ENCODE measurements around the gene ATP11B.
"Not testable (repeated sequence)": the region's sequence is repeated elsewhere in the genome, so short reads cannot be mapped to it uniquely, and the experiment has no call there.

The ATP11B gene

GRCh38 chr3:182795389-182795782 is 2.1 kb downstream of the ATP11B start:
- no peak for DNase-seq (ENCODE audit: low spot score)

GRCh38 chr3:182796310-182796709 is 3.0 kb downstream of the ATP11B start:
- no peak for DNase-seq (ENCODE audit: low spot score)

DNA sequence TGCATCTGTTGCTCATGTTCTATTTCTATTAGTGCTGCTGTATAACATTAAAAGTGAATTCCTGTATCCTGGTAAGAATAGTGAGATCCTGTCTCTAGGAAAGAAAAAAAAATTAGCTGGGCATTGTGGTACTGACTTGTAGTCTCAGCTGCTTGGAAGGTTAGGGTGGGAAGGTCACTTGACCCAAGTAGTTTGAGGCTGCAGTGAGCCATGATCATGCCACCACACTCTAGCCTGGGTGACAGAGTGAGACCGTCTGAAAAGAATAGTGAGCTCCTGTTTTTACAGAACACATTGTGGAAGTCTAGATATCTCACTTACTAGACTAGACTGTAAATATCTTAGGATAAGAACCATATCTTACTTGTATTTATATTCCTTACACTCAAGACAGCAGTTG is 4.6 kb downstream of the ATP11B start:
- DNase-seq (ENCODE audit: low spot score) = no peak

DNA sequence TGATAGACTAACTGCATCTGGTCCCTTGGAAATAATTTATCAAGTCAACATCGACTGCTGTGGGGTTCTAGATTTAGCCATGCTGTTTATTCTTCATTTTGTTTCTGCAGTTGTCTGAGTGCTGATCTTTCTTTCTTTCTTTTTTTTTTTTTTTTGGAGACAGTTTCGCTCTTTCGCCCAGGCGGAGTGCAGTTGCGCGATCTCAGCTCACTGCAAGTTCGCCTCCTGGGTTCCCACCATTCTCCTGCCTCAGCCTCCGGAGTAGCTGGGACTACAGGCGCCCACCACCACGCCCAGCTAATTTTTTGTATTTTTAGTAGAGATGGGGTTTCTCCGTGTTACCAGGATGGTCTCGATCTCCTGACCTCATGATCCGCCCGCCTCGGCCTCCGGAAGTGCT is 5.8 kb downstream of the ATP11B start:
- DNase-seq (ENCODE audit: low spot score) = not testable (repeated sequence)

- no peak for DNase-seq (ENCODE audit: low spot score)
Observed at GRCh38 chr3:182800508-182800907, 7.2 kb downstream of the ATP11B start.

DNA sequence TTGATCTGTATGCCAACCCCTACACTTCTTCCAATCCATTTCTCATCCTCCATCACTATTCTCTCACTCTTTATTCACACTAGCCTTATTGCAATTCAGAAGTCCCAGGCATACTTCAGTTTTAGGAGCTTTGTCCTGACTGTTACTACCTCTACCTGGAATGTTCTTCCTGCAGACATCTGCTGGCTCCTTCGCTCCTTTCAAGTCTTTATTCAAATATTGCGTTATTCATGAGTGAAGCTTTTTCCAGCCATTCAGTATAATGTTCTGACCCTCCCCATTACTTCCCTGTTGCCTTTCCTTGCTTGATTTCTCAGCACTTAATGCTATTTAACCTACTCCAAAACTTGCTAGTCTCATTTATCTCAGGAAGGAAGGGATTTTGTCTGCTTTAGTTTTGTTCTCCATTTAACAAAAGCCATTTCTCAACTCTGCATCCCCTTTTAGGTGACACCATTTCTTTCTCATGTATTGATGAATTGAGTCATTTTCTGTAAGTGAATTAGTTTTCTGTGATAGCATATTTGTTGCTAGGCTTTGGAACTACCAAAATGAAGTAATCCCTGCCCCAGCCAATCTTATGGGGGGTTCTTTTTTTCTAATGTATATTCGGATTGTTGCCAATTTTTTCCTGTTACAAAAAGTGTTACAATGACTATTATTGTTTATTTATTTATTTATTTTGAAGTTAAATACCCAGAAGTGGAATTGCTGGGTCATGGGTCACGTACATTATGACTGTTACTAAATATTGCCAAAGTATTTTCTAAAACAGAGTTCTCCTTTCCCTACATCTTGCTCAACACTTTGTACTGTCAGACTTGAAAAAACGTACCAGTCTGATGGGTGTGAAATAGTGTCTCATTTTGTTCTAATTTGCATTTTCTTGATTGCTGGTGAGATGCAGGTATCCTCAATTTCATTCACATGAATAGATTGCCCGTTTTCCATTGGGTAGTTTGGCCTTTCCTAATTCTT is 9.4 kb downstream of the ATP11B start:
- DNase-seq (ENCODE audit: low spot score) = no peak

DNA sequence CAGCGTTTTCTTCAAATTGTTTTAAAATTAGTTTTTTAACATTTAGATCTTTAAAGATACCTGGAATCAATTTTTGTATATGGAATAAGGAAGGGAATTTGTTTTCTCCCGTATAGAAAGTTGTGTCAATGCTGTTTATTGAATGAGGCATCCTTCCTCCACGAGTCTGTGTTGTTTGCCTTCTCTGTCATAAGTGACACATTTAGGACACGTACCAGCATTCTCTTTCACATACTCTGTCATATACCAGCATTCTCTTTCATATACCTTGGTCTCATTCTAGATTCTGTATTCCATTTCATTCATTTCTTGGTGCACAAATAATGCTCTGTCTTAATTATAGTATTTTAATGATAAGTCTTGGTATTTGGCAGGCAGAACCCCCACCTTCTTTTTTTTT is 10.3 kb downstream of the ATP11B start:
- DNase-seq (ENCODE audit: low spot score) = no peak

DNA sequence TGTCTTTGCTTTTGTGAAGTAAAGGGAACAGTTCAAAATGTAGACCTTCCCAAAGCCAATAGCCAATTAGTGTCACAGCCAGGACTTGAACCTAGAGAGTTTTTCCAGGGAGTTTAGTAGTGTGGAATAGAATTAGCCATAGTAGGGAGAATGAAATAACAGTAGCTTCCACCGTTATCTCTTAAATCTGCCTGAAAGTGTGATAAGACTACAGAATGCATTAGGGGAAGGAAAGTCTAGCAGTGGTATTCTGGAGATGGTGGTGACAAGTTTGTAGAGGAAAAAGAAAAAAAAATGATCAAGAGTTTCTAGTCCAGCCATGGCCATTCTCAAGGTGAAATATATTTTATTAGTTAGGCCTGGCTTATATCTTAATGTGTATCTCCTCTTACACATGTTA is 13.8 kb downstream of the ATP11B start:
- no peak for DNase-seq (ENCODE audit: low spot score)

DNA sequence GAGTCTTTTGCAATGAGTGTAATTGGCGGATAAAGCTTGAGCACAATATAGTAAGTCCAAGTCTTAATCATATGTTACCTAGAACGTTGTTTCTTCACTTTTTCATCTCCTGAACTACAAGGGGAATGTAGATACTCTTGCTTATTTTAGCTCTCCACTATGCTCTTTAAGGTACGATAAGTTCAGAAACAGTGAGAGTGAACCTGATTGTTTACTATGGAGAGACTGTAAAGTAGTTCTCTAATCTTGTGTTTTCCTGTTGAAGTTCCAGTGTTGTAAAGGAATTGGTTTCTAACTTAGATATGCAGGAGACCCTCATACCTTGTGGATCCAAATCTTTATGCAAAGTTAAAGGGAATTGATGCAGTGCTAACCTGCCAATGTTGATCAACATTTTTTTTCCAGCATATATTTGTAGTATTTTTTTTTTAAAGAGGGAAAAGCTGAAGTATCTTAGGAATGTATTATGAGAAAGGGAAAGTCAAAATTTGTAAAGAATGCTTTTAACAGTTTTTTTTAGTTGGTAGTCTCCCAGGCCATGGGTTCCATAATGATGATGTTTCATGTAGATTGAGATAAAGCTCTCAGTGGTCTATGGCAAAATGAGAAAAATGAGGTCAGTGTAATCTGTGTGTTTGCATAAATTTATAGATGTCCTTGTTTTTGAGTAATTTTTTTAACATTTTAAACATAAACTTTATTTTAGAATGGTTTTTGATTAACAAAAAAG is 14.9 kb downstream of the ATP11B start:
- DNase-seq (ENCODE audit: low spot score) = no peak

- no peak for DNase-seq (ENCODE audit: low spot score)
Observed at GRCh38 chr3:182809531-182809930, 16.2 kb downstream of the ATP11B start.

GRCh38 chr3:182810574-182811268 is 17.4 kb downstream of the ATP11B start:
- DNase-seq (ENCODE audit: low spot score) = no peak

DNA sequence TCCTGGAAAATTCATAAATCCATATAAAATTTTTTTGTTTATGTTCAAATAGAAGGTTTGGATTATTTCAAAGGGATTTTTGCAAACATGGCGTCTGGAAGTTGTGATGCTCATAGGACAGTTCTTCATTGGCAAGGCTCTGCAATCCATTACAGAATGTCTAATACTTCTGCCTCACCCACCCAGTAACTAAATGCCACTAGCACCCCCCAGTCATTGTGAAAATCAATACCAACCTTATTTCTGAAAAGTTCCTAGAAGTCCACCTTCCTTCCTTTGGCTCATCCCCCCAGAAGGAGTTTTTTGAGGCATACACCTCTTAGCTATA is 17.9 kb downstream of the ATP11B start:
- DNase-seq (ENCODE audit: low spot score) = no peak

DNA sequence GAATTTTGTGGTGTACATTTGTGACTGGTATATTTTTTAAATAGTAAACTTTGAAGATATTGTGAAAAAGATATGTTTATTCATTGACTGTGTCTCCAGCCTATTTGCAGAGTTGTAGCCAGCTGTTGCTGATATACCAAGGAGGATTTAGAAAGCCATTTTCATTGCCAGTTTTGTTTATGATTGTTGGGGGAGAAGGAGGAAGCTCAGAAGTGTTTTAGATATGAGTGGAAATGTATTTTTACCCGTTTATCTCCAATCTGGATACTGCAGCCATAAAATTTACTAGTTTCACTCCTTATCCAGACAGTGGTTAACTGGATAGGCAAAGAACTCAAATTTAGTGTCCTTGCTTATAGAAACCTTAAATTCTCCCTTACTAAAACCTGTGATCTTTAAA is 18.8 kb downstream of the ATP11B start:
- DNase-seq (ENCODE audit: low spot score) = no peak

- DNase-seq (ENCODE audit: low spot score) = no peak
Observed at GRCh38 chr3:182814419-182815062, 21.2 kb downstream of the ATP11B start.

GRCh38 chr3:182816181-182816580 is 22.9 kb downstream of the ATP11B start:
- no peak for DNase-seq (ENCODE audit: low spot score)

DNA sequence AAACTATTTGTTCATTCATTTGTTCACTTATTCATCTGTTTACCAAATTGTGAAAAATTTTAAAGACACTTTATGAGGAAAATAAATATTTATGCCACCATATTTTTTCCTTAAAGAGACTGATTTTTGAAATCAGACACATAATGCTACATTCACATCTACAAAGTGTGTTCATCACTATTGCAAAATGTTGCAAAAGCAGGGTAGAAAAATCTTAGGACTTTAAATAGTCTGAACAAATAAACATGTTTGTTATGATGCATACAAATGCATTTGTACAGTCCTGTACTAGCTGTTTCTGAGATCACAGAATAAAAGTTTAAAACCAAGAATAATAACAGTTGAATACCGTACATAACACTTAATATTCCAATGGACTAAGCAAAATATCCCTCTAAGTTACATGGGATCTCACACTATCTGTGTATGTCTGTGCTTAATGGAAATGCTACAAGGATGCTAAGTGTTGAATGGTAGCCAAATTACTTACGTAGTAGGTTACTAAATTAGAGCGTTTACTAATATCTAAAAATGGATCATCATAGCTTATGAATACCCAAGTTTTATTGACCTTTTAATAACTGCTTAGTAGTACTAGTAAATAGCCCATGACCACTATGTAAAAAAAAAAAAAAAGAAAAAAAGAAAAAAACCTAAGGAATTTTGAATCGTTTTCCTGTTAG is 25.1 kb downstream of the ATP11B start:
- no peak for DNase-seq (ENCODE audit: low spot score)

- DNase-seq (ENCODE audit: low spot score) = no peak
Observed at GRCh38 chr3:182821221-182821981, 28.1 kb downstream of the ATP11B start.

DNA sequence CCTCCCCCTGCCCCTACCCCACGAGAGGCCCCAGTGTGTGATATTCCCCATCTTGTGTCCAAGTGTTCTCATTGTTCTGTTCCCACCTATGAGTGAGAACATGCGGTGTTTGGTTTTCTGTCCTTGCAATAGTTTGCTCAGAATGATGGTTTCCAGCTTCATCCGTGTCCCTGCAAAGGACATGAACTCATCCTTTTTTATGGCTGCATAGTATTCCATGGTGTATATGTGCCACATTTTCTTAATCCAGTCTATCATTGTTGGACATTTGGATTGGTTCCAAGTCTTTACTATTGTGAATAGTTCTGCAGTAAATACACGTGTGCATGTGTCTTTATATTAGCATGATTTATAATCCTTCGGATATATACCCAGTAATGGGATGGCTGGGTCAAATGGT is 29.0 kb downstream of the ATP11B start:
- not testable (repeated sequence) for DNase-seq (ENCODE audit: low spot score)

DNA sequence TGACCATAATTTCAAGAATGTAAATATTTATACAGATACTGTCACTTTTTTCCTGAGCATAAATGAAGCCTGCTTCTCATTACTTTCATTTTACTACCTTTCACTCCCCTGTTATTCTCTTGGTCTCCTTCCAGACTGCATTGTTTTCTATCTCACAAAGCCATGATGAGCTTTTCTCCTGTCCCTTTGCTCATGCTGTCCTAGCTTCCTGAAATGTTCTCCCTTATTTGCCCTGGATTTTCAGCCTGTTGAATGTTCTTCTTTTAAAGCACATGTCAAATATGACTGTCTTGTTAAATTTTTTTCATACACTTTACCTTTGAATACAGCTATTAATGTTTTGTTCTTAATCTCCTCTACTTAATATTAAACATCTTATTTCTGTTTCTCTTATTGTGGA is 31.7 kb downstream of the ATP11B start:
- DNase-seq (ENCODE audit: low spot score) = no peak

- no peak for DNase-seq (ENCODE audit: low spot score)
Observed at GRCh38 chr3:182829761-182830405, 36.6 kb downstream of the ATP11B start.
